Chondrocyte (in vitro differentiated cells): ENCODE results near the gene RAC3. TPM values are rescaled to one million over a fixed set of nuclear protein-coding genes. Genes with fewer than 3 reads are reported as not detected.

Source experiments
- DNase-seq: peaks from one replicate; pipeline ENCODE4 v3.0.0; 2021; ENCODE audit warnings: mixed read lengths, low spot score
- H3K27ac Mint-ChIP-seq: one replicate; pipeline ENCODE4 v1.8.0; 2021; ENCODE audit warnings: mild to moderate bottlenecking, moderate library complexity, mixed read lengths; ENCODE audit not compliant: unreplicated experiment
- H3K27me3 Mint-ChIP-seq: 2 replicates; pipeline ENCODE4 v1.8.0; 2021; ENCODE audit warnings: low read depth, mixed read lengths
- H3K36me3 Mint-ChIP-seq: 2 replicates; pipeline ENCODE4 v1.8.0; 2021; ENCODE audit warnings: low read depth, mixed read lengths
- H3K4me1 Mint-ChIP-seq: 2 replicates; pipeline ENCODE4 v1.8.0; 2021; ENCODE audit warnings: low read depth, mild to moderate bottlenecking, mixed read lengths
- H3K4me3 Mint-ChIP-seq: one replicate; pipeline ENCODE4 v1.8.0; 2021; ENCODE audit warnings: mild to moderate bottlenecking, moderate library complexity, mixed read lengths; ENCODE audit not compliant: unreplicated experiment
- H3K9me3 Mint-ChIP-seq: 2 replicates; pipeline ENCODE4 v1.8.0; 2021; ENCODE audit warnings: low read depth, mixed read lengths
- long read RNA-seq: library from polyadenylated mRNA; stranded (forward); transcript quantifications from one replicate; pipeline ENCODE4 v2.0.0, GENCODE V29; 2021
- total RNA-seq: library from RNA; stranded (reverse); gene quantifications from 3 replicates; pipeline ENCODE4 v1.2.1, GENCODE V29; 2021
- TF ChIP-seq, protein P1 (sequence below): fragments of 200-600 bp; sonication (generic); IDR thresholded peaks from 2 replicates; pipeline ENCODE4 v1.5.0; 2021; ENCODE audit warnings: antibody characterized with exemption, mild to moderate bottlenecking, moderate library complexity

The RAC3 gene
- 14.9 to 32.7 TPM (median 32.3 TPM) in 3 replicates for total RNA-seq
- long read RNA-seq, partial matches to known transcripts: 0 of 2 reads
- long read RNA-seq, other reads (novel, unspliced or antisense): 1 of 2 reads

DNA sequence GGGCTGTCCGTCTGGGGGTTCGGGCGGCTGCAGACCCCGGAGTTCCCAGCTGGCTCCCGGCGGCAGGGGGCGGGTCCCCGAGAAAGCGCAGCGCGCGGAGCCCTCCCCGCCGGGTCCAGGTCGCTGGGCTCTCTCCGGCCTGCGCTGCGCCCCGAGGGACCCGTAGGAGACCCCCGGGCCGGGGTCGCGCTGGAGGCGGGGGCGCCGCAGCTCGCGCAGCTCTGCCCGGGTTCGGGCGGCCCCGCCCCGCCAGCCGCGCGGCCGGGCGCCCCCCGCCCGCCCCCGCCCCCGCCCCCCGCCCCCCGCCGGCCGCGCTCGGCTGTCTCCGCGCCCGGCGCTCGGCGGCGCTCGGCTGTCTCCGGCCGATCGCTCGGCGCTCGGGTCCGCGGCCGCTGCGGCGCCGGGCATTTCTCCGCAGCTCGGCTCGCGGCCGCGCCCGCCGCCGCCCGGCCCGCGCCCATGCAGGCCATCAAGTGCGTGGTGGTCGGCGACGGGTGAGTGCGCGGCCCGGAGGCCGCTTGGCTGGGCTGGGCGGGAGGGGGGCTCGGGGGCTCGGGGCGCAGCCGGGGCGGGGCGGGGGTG is at the start of gene RAC3:
TSS of gene RAC3 (plus strand) at position 376 of the 582 bp plus-strand sequence. CDS start at position 460, 84 bp downstream.
- Mint-ChIP-seq H3K36me3 (no peaks in the 10 kb centered on the region), H3K27me3 (no peaks in the 10 kb centered on the region), H3K4me1 (peaks cover 11% of the 10 kb centered on the region), H3K9me3 (no peaks in the 10 kb centered on the region), H3K27ac (peak within 1 kb of the TSS; percentile 57), H3K4me3 (peak within 1 kb of the TSS; percentile 76)
- no peak for DNase-seq
- TF ChIP-seq, protein P1, sequence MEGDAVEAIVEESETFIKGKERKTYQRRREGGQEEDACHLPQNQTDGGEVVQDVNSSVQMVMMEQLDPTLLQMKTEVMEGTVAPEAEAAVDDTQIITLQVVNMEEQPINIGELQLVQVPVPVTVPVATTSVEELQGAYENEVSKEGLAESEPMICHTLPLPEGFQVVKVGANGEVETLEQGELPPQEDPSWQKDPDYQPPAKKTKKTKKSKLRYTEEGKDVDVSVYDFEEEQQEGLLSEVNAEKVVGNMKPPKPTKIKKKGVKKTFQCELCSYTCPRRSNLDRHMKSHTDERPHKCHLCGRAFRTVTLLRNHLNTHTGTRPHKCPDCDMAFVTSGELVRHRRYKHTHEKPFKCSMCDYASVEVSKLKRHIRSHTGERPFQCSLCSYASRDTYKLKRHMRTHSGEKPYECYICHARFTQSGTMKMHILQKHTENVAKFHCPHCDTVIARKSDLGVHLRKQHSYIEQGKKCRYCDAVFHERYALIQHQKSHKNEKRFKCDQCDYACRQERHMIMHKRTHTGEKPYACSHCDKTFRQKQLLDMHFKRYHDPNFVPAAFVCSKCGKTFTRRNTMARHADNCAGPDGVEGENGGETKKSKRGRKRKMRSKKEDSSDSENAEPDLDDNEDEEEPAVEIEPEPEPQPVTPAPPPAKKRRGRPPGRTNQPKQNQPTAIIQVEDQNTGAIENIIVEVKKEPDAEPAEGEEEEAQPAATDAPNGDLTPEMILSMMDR: no peak

DNA sequence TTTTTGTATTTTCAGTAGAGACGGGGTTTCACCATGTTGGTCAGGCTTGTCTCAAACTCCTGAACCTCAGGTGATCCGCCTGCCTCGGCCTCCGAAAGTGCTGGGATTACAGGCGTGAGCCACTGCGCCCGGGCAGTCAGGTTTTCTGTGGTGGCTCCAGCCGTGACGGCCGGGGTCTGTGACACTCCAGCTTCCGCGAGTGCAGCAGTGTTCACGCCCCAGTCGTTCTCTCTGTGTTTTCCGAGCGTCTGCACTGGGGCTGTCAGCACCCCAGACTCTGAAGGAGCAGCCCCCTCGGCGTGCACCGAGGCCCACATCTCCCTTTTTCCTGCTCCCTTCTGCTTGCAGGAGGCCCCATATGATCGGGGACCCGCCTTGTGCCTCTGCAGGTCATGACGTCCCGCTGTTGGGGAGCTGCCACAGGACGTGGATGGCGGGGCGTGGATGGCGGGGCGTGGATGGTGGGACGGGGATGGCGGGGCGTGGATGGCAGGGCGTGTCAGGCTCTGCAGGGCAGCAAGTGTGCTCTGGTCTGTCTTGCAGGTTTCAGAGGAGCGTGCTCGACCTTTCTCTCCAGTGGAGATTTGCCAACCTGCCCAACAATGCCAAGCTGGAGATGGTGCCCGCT is 48.4 kb upstream of the RAC3 start:
- H3K9me3 Mint-ChIP-seq: no peaks in the 10 kb centered on the region
- peak; percentile 83 for DNase-seq
- TF ChIP-seq, protein P1: no peak
- no peaks in the 10 kb centered on the region for H3K27me3 Mint-ChIP-seq
- peaks cover 14% of the 10 kb centered on the region for H3K36me3 Mint-ChIP-seq
- H3K27ac Mint-ChIP-seq: no peak overlapping the region
- peaks cover 11% of the 10 kb centered on the region for H3K4me1 Mint-ChIP-seq
- no peak overlapping the region for H3K4me3 Mint-ChIP-seq

GRCh38 chr17:81983639-81984373 is 47.7 kb upstream of the RAC3 start:
- no peaks in the 10 kb centered on the region for H3K27me3 Mint-ChIP-seq
- H3K9me3 Mint-ChIP-seq: no peaks in the 10 kb centered on the region
- peak; percentile 39 for DNase-seq
- H3K27ac Mint-ChIP-seq: no peak overlapping the region
- peaks cover 6% of the 10 kb centered on the region for H3K4me1 Mint-ChIP-seq
- H3K4me3 Mint-ChIP-seq: no peak overlapping the region
- TF ChIP-seq, protein P1: no peak
- peaks cover 14% of the 10 kb centered on the region for H3K36me3 Mint-ChIP-seq

DNA sequence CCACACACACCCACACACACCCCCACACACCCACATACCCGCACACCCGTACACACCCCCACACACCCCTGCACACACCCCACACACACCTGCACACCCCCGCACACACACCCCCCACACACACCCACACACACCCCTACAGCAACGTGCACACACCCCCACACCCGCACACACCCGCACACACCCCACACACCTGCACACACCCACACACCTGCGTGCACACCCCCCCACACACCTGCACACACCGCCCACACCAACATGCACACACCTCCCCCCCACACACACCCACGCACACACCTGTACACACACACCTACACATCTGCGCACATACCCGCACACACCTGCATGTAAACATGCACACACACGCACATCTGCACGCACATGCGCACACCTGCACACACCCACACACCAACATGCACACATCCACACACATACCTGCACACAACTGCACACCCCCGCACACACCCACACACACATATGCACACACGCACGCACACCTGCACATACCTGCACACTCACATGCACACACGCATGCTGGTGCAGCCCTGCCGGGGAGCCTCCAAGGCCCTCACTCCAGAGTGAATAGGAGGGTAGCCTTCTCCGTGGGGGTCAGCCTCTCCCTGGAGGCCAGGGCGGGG is 46.6 kb upstream of the RAC3 start:
- DNase-seq: peak; percentile 84
- Mint-ChIP-seq H3K9me3 (no peaks in the 10 kb centered on the region), H3K4me1 (peaks cover 3% of the 10 kb centered on the region), H3K27me3 (no peaks in the 10 kb centered on the region), H3K27ac (no peak overlapping the region), H3K4me3 (no peak overlapping the region), H3K36me3 (peaks cover 18% of the 10 kb centered on the region)
- TF ChIP-seq, protein P1: no peak

- H3K27me3 Mint-ChIP-seq: no peaks in the 10 kb centered on the region
- DNase-seq: peak; percentile 93
- H3K36me3 Mint-ChIP-seq: peaks cover 13% of the 10 kb centered on the region
- no peak overlapping the region for H3K27ac Mint-ChIP-seq
- H3K9me3 Mint-ChIP-seq: no peaks in the 10 kb centered on the region
- no peak overlapping the region for H3K4me3 Mint-ChIP-seq
- H3K4me1 Mint-ChIP-seq: peaks cover 9% of the 10 kb centered on the region
- TF ChIP-seq, protein P1: no peak
Observed at GRCh38 chr17:81986606-81987005, 44.9 kb upstream of the RAC3 start.
